Measurements from ENCODE around the gene EDIL3.

EDIL3 gene

DNA sequence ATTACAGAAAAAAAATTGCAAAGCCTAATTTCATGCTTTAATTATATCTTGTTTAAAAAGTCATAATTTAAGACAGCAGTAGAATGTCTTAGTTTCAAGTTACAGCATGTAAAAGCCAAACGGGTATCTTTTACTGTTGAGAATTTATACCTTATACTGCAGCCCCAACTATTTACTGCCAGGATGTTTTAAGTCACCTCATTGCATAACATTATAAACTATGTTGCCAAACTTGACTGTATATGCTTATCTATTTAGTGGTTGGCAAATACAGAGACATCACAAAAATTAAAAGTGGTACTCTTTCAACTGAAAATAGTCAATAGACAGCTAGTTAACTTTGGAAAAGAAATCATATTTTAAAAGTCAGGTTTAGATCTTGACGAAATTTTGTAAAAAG is 119.5 kb downstream of the EDIL3 start:
- in situ Hi-C loops (cut with MboI; ENCODE audit: low sequenced_read_pairs), result no loop called here

GRCh38 chr5:84260939-84261338 is 123.7 kb downstream of the EDIL3 start:
- in situ Hi-C loops (cut with MboI; ENCODE audit: low sequenced_read_pairs), result no loop called here

- in situ Hi-C loops (cut with MboI; ENCODE audit: low sequenced_read_pairs), result no loop called here
These were observed 124.5 kb downstream of the EDIL3 start for GRCh38 chr5:84260140-84260539.

DNA sequence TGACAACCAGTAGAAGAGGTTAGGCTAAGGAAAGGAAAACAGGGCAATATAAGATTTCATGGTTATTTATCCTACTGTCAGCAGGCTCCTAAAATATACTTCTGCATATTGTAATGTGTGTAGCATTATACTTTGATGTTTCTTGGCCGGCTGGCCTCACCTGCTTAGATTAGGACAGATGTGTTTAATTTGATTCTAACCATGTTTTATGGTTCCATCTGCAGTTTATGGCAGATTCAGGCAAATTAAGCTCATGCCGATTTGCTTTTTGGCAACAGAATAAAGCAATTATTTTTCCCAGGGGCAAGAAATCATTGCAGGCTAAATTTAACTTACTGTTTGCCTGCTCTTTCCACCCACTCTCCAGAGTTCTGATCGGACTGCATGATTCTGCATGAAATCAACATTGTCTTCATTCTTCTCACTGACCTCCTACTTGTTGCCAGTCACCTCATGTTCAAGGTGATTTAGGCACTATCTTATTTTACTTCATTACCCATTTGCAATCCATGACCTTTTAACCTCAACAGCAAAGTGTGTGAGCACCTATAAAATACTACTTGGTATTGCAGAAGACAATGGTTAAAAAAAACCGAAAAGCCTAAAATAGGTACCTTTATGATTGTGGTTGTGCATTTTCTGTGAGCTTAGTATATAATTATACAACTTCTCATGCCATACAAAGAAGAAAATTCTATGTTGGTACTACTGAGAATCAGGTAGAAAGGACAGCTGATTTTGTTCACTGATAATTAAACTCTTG is 125.2 kb downstream of the EDIL3 start:
- in situ Hi-C loops (cut with MboI; ENCODE audit: low sequenced_read_pairs), result no loop called here

- in situ Hi-C loops (cut with MboI; ENCODE audit: low sequenced_read_pairs), result no loop called here
These were observed 127.6 kb downstream of the EDIL3 start for GRCh38 chr5:84257061-84257460.

DNA sequence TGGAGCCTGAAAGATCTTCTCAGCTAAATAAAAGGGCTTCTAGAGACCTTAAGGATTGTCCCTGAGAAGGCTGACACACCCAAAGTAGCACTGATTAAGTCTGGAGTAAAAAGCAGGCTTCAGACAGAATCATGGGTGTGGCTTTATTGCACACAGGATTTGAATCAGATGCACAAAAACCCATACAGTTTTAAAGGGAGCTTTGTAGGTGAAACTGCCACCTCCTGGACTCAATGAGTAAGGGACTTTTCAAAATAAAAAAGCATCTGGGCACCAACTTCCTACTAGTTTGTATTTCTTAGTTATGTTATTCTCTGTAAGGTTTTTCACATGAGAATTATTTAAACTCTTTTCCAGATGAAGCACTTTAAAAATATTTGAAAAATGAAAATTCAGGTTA is 129.4 kb downstream of the EDIL3 start:
- in situ Hi-C loops (cut with MboI; ENCODE audit: low sequenced_read_pairs), result no loop called here

DNA sequence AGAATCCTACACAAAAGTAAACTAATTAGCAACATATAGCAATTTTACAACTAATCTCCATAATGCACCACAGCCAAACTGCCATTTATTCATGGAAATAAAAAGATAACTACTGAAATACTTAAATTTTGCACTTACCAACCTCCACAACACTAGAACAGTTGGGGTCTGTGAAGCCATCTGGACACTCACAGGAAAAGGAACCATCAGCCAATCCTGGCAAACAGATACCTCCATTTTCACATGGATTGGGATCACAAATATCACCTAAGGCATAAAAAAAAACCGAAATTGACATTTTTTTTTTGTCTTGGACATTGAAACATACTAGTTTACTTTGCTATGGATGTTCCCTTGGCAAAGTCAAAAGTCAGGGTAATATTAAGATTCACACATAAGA is 130.7 kb downstream of the EDIL3 start:
- in situ Hi-C loops (cut with MboI; ENCODE audit: low sequenced_read_pairs), result no loop called here

GRCh38 chr5:84251503-84251902 is 133.2 kb downstream of the EDIL3 start:
- in situ Hi-C loops (cut with MboI; ENCODE audit: low sequenced_read_pairs), result no loop called here

DNA sequence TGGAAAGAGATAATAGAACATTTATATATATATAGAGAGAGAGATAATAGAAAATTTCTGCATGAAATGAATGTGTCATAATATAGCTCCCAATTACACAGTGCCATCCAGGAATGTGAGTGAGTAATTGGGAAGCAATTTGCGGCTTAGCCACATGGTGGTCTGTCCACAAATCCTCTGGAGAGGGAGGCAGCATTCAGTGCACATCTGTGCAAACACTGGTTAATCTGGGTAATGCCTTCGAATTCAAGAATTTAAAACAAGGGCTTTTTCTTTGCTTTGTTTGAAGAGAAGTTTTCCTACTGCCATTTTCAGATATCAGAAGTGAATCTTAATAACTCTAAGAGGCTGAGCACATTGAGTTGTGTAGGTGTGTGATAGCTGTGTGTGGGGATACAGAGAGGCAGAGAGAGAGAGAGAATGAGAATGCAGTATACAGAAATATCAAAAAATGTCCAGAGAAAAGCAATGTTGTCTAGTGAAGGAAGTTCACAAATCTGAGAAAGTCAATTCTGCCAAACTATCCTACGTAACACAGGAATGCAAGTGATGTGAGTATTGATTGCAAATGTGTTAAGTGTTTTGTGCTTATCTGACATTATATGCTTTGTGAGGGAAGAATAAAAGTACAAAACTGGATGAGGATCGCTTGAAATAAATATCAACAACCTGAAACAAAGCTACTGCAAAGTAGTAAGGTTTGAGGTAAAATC is 134.6 kb downstream of the EDIL3 start:
- in situ Hi-C loops (cut with MboI; ENCODE audit: low sequenced_read_pairs), result no loop called here

- in situ Hi-C loops (cut with MboI; ENCODE audit: low sequenced_read_pairs), result no loop called here
These were observed 136.7 kb downstream of the EDIL3 start for GRCh38 chr5:84248013-84248412.

GRCh38 chr5:84242286-84242685 is 142.4 kb downstream of the EDIL3 start:
- in situ Hi-C loops (cut with MboI; ENCODE audit: low sequenced_read_pairs), result no loop called here

GRCh38 chr5:84239494-84239893 is 145.2 kb downstream of the EDIL3 start:
- in situ Hi-C loops (cut with MboI; ENCODE audit: low sequenced_read_pairs), result no loop called here

- in situ Hi-C loops (cut with MboI; ENCODE audit: low sequenced_read_pairs), result no loop called here
These were observed 147.6 kb downstream of the EDIL3 start for GRCh38 chr5:84237126-84237525.

DNA sequence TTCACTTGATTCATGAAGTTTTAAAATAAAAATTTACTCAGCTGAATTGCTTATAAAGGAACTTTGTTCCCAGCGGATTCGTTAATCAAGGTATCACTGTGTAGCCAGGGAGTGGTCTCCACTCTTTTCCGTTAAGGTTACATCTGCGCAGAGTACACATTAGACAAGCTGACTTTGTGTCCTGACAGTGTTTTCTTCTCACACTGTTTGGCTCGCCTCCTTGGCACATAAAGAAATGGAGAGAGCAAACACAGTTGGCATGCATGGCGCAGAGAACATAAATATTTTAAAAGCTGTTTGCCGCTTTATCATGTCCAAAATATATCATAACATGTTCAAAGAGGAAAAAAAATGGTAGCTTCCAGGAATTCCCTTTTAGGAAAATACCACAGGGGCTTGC is 153.2 kb downstream of the EDIL3 start:
- in situ Hi-C loops (cut with MboI; ENCODE audit: low sequenced_read_pairs), result no loop called here

- in situ Hi-C loops (cut with MboI; ENCODE audit: low sequenced_read_pairs), result no loop called here
These were observed 155.6 kb downstream of the EDIL3 start for GRCh38 chr5:84229045-84229444.

DNA sequence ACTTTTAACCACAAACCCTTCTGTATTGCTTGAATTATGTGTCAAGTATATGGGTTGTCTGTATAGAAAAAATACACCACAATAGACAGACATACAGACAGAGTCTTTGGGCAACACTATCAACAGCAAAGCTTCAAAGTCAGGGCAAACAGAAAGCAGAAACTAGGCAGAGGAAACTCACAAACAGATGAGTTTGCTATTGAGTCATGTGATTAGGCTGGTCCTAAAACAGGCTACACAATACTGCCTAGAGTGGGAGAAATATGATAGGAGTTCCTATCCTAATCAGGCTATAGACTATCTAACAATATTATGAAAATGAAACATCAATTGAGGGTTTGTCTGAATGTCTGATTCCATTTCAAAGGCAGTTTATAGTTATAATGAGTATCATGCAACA is 156.4 kb downstream of the EDIL3 start:
- in situ Hi-C loops (cut with MboI; ENCODE audit: low sequenced_read_pairs), result no loop called here

DNA sequence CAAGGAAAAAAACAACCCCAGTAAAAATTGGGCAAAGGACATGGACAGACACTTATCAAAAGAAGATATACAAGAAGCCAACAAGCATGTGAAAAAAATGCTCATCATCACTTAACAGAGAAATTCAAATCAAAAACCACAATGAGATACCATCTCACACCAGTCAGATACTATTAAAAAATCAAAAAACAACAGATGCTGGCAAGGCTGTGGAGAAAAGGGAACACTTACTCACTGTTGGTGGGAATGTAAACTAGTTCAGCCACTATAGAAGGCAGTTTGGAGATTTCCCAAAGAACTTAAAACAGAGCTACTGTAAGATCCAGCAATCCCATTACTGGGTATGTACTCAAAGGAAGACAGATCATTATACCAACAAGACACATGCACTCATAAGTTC is 157.4 kb downstream of the EDIL3 start:
- in situ Hi-C loops (cut with MboI; ENCODE audit: low sequenced_read_pairs), result no loop called here

GRCh38 chr5:84218546-84218945 is 166.1 kb downstream of the EDIL3 start:
- in situ Hi-C loops (cut with MboI; ENCODE audit: low sequenced_read_pairs), result no loop called here

- in situ Hi-C loops (cut with MboI; ENCODE audit: low sequenced_read_pairs), result no loop called here
These were observed 169.2 kb downstream of the EDIL3 start for GRCh38 chr5:84215521-84215920.

DNA sequence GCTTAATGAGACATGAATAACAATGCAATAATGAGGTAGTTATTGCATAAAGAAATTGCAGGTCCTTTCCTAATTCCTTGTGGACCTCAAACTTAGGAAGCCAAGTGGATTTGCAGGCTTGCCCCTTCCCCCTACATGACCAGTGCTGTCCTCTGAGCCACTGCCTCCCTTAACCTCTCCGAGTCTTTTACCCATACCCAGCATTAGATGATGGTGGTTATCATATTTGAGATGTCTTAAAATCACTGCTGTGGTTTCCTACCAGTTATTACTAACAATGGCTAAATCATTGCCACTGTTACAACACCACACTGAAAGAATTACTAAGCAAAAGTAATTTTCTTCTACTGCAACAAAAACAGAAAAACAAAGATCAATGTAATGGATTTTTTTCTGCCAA is 170.8 kb downstream of the EDIL3 start:
- in situ Hi-C loops (cut with MboI; ENCODE audit: low sequenced_read_pairs), result no loop called here

DNA sequence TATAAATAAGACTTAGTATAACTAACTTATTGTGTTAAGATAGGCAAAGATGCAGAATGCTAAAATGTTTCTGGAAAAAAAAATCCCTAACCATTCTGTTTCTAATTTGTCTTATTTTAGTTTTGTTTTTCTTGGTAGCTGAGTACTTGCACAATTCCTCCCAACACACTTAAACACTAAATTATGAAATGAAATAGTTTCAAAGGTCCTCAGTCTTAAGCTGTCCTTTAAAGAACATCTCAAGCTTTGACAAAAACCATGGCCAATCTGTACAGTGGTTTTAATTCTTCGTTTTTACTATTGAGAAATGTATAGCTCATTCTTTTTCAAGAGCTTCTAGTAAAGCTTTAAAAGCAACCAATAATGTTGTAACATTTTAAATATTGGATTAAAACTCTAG is 171.5 kb downstream of the EDIL3 start:
- in situ Hi-C loops (cut with MboI; ENCODE audit: low sequenced_read_pairs), result no loop called here

- in situ Hi-C loops (cut with MboI; ENCODE audit: low sequenced_read_pairs), result no loop called here
These were observed 179.9 kb downstream of the EDIL3 start for GRCh38 chr5:84204772-84205171.

DNA sequence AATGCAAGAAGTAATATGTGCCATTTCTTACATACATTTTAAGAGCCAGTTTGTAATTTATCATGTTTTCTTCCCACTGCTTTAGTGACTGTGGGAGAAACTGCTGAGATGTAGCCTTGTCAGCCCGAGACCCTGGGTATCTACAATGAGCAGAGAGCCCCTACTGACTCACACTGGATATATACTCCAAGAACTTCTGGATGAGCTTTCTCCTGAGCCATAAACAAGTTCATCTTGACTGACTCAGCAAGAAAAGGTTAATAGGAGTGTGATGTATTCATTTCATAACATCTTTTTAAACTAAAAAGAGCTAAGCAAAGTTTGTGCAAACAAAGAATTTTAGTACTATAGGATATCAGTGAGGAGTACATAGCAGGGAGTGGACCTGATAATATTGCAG is 182.5 kb downstream of the EDIL3 start:
- in situ Hi-C loops (cut with MboI; ENCODE audit: low sequenced_read_pairs), result no loop called here
